Measurements from ENCODE around the gene CCDC9. TPM values are rescaled to one million over a fixed set of nuclear protein-coding genes. Genes with fewer than 3 reads are reported as not detected.
A peak's percentile ranks its signal among the peaks of the same experiment; 100 is the strongest.

The CCDC9 gene
- total RNA-seq, 4 donors from 2014 or later, result 6.6 to 16.8 (median 10.5) TPM

DNA sequence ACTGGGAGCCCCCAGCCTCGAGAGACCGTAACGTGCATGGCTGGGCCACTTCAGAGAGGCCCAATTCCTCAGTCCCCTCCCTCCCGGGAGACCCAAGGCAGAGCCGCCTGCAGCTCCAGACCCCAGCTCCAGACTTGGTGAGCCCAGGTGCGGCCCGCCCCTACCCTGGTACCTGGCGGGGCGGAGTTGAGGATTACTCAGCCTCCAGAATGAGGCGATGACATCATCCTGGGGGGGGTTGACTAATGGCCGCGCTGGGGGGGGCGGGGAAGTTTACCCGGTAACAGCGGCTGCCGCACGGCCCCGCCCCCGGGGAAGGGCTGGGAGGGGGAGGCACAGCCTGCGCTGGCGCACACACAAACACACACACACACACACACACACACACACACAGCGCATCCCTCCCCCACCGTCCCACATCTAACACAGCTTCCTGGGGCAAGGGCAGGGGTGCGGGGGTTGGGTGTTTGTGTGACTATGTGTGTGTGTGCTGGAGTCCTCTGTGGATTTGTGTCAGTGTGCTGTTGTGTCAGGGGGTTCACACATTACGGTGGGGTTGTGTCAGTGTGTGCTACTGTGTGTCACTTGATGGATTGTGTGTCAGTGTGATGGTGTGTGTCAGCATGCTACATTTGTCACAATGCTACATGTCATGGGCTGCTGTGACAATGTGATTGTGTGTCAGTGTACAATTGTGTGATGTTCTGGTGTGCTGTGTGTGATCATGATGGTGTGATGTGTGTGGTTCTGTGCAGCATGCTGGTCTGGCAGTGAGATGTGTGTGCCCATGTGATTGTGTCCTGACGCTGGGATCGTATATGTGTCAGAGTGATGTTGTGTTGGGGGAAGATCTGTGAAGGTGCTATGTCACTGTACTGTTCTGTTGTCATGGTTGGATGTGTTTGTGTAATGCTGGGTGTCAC, 15.1 kb upstream of the CCDC9 start:
- Histone ChIP-seq H3K4me3 (peak overlapping the region in 1 of 4 donors; percentile 10), H3K27ac (no peak overlapping the region), H3K27me3 (peaks cover 0 to 41% (median 0%) of the 10 kb centered on the region in 4 donors), H3K9me3 (no peaks in the 10 kb centered on the region), H3K36me3 (no peaks in the 10 kb centered on the region), H3K4me1 (peaks cover 33 to 53% (median 35%) of the 10 kb centered on the region in 3 donors)
- TF ChIP-seq POLR2A (IDR thresholded peaks at IDR 0.05) (no peak), CTCF (IDR thresholded peaks at IDR 0.05) (no peak)
- WGBS, 2 donors, result 19 to 34% methylated on average over 4 to 5 of the region's 27 CpGs
- intact Hi-C loops (cut with DNase I), result loop anchor here (5.0 kb wide), 1 partner anchor 89 kb away; no protein-coding TSS in a partner anchor
- DNase-seq, result no peak

- H3K4me1 ChIP-seq, result peaks cover 33 to 53% (median 35%) of the 10 kb centered on the region in 3 donors
- intact Hi-C loops (cut with DNase I), result loop anchor here (5.0 kb wide), 1 partner anchor 90 kb away; no protein-coding TSS in a partner anchor
- H3K4me3 ChIP-seq, result no peak overlapping the region
- H3K27ac ChIP-seq, result peak overlapping the region in 1 of 4 donors; percentile 63
- 74 to 77% methylated on average over 7 of the region's 7 CpGs for WGBS, 2 donors
- H3K36me3 ChIP-seq, result no peaks in the 10 kb centered on the region
- H3K27me3 ChIP-seq, result peaks cover 0 to 41% (median 0%) of the 10 kb centered on the region in 4 donors
- DNase-seq, result no peak
- no peaks in the 10 kb centered on the region for H3K9me3 ChIP-seq
- TF ChIP-seq CTCF (IDR thresholded peaks at IDR 0.05) (no peak), POLR2A (IDR thresholded peaks at IDR 0.05) (no peak)
Observed at GRCh38 chr19:47241919-47242577, 14.3 kb upstream of the CCDC9 start.

DNA sequence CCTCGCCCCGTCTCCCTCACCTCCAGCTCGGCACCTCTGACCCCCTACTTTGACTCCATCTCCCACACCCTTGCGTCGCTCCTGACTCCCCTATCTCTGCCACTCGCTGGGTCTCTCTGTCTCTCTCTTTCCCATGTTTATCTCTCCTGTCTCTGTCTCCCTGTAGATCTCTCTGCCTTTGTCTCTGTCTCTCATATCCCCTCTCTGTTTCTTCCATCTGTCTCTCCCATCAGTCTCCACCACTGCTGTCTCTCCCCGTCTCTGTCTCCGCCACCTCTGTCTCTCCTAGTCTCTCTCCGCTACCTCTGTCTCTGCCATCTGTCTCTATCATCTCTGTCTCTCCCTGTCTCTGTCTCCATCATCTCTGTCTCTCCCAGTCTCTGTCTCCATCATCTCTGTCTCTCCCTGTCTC, 13.0 kb upstream of the CCDC9 start:
- 25 to 28% methylated on average over 6 of the region's 9 CpGs for WGBS, 2 donors
- Histone ChIP-seq H3K4me3 (peak overlapping the region in 2 of 4 donors; percentile 39 to 53), H3K27me3 (peaks cover 0 to 48% (median 0%) of the 10 kb centered on the region in 4 donors), H3K36me3 (no peaks in the 10 kb centered on the region), H3K4me1 (peaks cover 33 to 53% (median 35%) of the 10 kb centered on the region in 3 donors), H3K27ac (peak overlapping the region; percentile 63 to 77 (median 65)), H3K9me3 (no peaks in the 10 kb centered on the region)
- intact Hi-C loops (cut with DNase I), result loop anchor here (5.0 kb wide), 1 partner anchor 91 kb away; no protein-coding TSS in a partner anchor
- no peak for DNase-seq
- TF ChIP-seq POLR2A (IDR thresholded peaks at IDR 0.05), result no peak

GRCh38 chr19:47243776-47244547, 12.4 kb upstream of the CCDC9 start:
- intact Hi-C loops (cut with DNase I), result loop anchor here (5.0 kb wide), 1 partner anchor 92 kb away; no protein-coding TSS in a partner anchor
- H3K4me3 ChIP-seq, result peak overlapping the region in 3 of 4 donors; percentile 39 to 53 (median 39)
- peaks cover 33 to 51% (median 35%) of the 10 kb centered on the region in 3 donors for H3K4me1 ChIP-seq

More at GRCh38 chr19:47243776-47244547, 12.4 kb upstream of the CCDC9 start:
- WGBS, 2 donors, result 3 to 4% methylated on average over 10 to 28 of the region's 46 CpGs
- no peaks in the 10 kb centered on the region for H3K36me3 ChIP-seq
- TF ChIP-seq POLR2A (IDR thresholded peaks at IDR 0.05) (peak in 1 of 4 donors; percentile 37), CTCF (IDR thresholded peaks at IDR 0.05) (peak; percentile 99 to 100 (median 99))
- no peaks in the 10 kb centered on the region for H3K9me3 ChIP-seq
- H3K27ac ChIP-seq, result peak overlapping the region; percentile 63 to 77 (median 65)
- DNase-seq, result no peak
- peaks cover 0 to 45% (median 0%) of the 10 kb centered on the region in 4 donors for H3K27me3 ChIP-seq

All from esophagus squamous epithelium (tissue), 5 donors.